Measurements from ENCODE around the gene GRIP2. TPM values are rescaled to one million over a fixed set of nuclear protein-coding genes. Genes with fewer than 3 reads are reported as not detected.

The GRIP2 gene
- total and polyA plus RNA-seq, 9 of the 15 experiments (the other 6 are each of a cell fraction or from before 2014, with no cell fraction given), result 0.01 TPM; not detected in 7

DNA sequence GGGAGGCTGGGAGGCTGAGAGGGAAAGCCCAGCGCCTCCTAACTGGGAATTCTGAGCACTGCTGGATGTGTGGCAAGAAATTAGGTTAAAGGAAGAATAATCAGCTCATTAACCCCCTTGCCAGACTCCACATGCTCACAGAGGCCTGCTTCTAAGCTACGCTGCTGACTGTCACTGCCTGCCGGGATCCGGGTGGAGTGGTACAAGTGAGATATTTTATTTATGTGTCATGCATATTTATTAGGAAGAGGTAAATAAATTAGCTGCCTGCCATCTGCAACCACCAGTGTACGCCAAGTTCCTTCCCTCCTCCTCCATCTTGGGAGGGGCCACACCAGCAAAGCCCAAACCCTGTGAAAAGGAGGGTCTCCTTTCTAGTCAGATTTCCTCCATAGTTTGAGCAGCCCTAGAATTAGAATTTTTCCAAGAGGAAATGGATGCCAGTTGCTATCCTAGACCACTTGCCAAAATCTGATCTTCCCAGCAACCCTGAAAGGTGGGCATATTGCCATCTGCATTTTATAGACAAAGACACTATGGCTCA is 43.5 kb upstream of the GRIP2 start:
- ChIA-PET POLR2A (interaction anchor here (0.6 to 1.1 kb wide), 2 partner anchors 8 to 13 kb away, joined by 3 to 7 read pairs; no protein-coding TSS in a partner anchor), CTCF (ENCODE audit: low intra/inter-chr PET ratio) (no interaction called here)
- Histone ChIP-seq H3K27me3 (ENCODE audit: control insufficient read depth in 2 of 2, insufficient read depth in 2 of 2, low read length in 2 of 2) (peaks cover 17 to 82% of the 10 kb centered on the region in 2 experiments), H3K4me3 (no peak overlapping the region), H3K79me2 (ENCODE audit: control insufficient read depth, insufficient read depth, low read length) (no peaks in the 10 kb centered on the region), H4K20me1 (replicated peaks; ENCODE audit: control insufficient read depth, insufficient read depth, low read length) (no peaks in the 10 kb centered on the region), H3K4me1 (replicated peaks in 1 of 2; ENCODE audit: control insufficient read depth in 2 of 2, insufficient read depth in 2 of 2, low read length in 2 of 2) (no peaks in the 10 kb centered on the region), H3K9me3 (replicated peaks; ENCODE audit: control insufficient read depth, insufficient read depth, low read depth, low read length) (no peaks in the 10 kb centered on the region), H2AFZ (ENCODE audit: low read depth, low read length) (no peak overlapping the region), H3K36me3 (ENCODE audit: control insufficient read depth, insufficient read depth, low read length) (no peaks in the 10 kb centered on the region), H3K27ac (ENCODE audit: extremely low read depth, low read depth, low read length) (no peak overlapping the region), H3K9me1 (ENCODE audit: control insufficient read depth, insufficient read depth, low read length) (no peaks in the 10 kb centered on the region), H3K9ac (ENCODE audit: insufficient read depth in 1 of 2, low read depth in 2 of 2, low read length in 2 of 2) (no peak overlapping the region), H3K4me2 (ENCODE audit: insufficient read depth, low read length) (no peak overlapping the region)
- in situ Hi-C loops (cut with MboI), result no loop called here
- FAIRE-seq, result no peak
- WGBS (ENCODE audit: insufficient coverage, low coverage, missing lambda C conversion rate), result 4% methylated on average over 5 of the region's 5 CpGs
- no peak for ATAC-seq
- intact Hi-C loops (cut with micrococcal nuclease), result no loop called here
- TF ChIP-seq RFX7 (CRISPR knock-in tag; IDR thresholded peaks at IDR 0.05), result no peak
- TF ChIP-seq, protein P1, sequence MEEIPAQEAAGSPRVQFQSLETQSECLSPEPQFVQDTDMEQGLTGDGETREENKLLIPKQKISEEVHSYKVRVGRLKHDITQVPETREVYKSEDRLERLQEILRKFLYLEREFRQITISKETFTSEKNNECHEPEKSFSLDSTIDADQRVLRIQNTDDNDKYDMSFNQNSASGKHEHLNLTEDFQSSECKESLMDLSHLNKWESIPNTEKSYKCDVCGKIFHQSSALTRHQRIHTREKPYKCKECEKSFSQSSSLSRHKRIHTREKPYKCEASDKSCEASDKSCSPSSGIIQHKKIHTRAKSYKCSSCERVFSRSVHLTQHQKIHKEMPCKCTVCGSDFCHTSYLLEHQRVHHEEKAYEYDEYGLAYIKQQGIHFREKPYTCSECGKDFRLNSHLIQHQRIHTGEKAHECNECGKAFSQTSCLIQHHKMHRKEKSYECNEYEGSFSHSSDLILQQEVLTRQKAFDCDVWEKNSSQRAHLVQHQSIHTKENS (CRISPR knock-in tag; IDR thresholded peaks at IDR 0.05), result no peak
- TF ChIP-seq CTBP1 (IDR thresholded peaks at IDR 0.05; ENCODE audit: borderline replicate concordance), result no peak
- TF ChIP-seq, protein P2, sequence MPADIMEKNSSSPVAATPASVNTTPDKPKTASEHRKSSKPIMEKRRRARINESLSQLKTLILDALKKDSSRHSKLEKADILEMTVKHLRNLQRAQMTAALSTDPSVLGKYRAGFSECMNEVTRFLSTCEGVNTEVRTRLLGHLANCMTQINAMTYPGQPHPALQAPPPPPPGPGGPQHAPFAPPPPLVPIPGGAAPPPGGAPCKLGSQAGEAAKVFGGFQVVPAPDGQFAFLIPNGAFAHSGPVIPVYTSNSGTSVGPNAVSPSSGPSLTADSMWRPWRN (IDR thresholded peaks at IDR 0.05; ENCODE audit: low read depth), result no peak
- TF ChIP-seq RBM34 (IDR thresholded peaks at IDR 0.05; ENCODE audit: borderline replicate concordance, insufficient read depth, low read length), result no peak
- TF ChIP-seq RBFOX2 (IDR thresholded peaks at IDR 0.05; ENCODE audit: low read depth, low read length), result no peak
- no peak for TF ChIP-seq LEF1 (IDR thresholded peaks at IDR 0.05)
- TF ChIP-seq HNRNPLL (IDR thresholded peaks at IDR 0.05; ENCODE audit: low read depth, low read length, poor library complexity, severe bottlenecking), result no peak
- TF ChIP-seq MECOM (CRISPR knock-in tag; IDR thresholded peaks at IDR 0.05), result no peak
- TF ChIP-seq ZNF668 (CRISPR knock-in tag; IDR thresholded peaks at IDR 0.05), result no peak
- TF ChIP-seq ZNF24 (IDR thresholded peaks at IDR 0.05), result no peak
- TF ChIP-seq, protein P3, sequence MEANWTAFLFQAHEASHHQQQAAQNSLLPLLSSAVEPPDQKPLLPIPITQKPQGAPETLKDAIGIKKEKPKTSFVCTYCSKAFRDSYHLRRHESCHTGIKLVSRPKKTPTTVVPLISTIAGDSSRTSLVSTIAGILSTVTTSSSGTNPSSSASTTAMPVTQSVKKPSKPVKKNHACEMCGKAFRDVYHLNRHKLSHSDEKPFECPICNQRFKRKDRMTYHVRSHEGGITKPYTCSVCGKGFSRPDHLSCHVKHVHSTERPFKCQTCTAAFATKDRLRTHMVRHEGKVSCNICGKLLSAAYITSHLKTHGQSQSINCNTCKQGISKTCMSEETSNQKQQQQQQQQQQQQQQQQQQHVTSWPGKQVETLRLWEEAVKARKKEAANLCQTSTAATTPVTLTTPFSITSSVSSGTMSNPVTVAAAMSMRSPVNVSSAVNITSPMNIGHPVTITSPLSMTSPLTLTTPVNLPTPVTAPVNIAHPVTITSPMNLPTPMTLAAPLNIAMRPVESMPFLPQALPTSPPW (CRISPR knock-in tag; IDR thresholded peaks at IDR 0.05), result no peak
- TF ChIP-seq, protein P4, sequence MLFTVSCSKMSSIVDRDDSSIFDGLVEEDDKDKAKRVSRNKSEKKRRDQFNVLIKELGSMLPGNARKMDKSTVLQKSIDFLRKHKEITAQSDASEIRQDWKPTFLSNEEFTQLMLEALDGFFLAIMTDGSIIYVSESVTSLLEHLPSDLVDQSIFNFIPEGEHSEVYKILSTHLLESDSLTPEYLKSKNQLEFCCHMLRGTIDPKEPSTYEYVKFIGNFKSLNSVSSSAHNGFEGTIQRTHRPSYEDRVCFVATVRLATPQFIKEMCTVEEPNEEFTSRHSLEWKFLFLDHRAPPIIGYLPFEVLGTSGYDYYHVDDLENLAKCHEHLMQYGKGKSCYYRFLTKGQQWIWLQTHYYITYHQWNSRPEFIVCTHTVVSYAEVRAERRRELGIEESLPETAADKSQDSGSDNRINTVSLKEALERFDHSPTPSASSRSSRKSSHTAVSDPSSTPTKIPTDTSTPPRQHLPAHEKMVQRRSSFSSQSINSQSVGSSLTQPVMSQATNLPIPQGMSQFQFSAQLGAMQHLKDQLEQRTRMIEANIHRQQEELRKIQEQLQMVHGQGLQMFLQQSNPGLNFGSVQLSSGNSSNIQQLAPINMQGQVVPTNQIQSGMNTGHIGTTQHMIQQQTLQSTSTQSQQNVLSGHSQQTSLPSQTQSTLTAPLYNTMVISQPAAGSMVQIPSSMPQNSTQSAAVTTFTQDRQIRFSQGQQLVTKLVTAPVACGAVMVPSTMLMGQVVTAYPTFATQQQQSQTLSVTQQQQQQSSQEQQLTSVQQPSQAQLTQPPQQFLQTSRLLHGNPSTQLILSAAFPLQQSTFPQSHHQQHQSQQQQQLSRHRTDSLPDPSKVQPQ (CRISPR knock-in tag; IDR thresholded peaks at IDR 0.05; ENCODE audit: borderline replicate concordance), result no peak
- BruUV-seq (replicated peaks), result no TSS peak
- no peak for DNase-seq (ENCODE audit: extremely low read depth in 1 of 4, low spot score in 3 of 4)

Measured in K562 (cell line).